ENCODE results near the gene CCSER1.
"Not testable (repeated sequence)": the region's sequence is repeated elsewhere in the genome, so short reads cannot be mapped to it uniquely, and the experiment has no call there.

The CCSER1 gene

GRCh38 chr4:90306810-90307209 lies 179.6 kb downstream of the CCSER1 start:
- DNase-seq: no peak

DNA sequence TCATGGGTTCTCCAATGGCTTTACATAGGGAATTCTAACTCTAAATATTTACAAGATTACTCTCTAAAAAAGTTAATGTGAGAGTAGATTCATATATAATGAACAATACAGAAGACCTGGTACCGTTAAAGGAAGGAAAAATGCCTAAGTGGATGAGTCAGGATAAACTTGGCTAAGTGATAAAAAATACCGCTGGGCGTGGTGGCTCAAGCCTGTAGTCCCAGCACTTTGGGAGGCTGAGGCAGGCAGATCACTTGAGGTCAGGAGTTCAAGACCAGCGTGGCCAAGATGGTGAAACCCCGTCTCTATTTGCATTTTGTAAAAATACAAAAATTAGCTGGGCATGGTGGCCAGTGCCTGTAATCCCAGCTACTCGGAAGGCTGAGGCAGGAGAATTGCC lies 189.9 kb downstream of the CCSER1 start:
- DNase-seq: not testable (repeated sequence)

DNA sequence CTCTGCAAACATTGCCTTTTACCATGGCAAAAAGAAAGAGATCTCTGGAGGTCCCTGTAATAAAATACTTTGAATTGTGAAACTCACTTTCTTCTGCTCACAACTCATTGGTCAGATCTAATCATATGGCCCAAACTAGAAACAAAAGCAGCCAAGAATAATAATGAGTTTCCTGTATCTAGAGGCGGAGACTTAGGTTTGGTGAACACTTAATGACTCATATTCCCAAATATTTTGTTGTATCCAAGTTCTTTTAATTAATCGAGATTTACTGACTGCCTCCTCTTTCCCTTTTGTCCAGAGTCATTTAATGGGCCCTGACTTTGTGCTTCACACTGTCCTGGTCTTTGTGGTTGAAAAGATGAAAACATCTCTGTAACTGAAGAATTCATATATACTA lies 190.6 kb downstream of the CCSER1 start:
- no peak for DNase-seq

DNA sequence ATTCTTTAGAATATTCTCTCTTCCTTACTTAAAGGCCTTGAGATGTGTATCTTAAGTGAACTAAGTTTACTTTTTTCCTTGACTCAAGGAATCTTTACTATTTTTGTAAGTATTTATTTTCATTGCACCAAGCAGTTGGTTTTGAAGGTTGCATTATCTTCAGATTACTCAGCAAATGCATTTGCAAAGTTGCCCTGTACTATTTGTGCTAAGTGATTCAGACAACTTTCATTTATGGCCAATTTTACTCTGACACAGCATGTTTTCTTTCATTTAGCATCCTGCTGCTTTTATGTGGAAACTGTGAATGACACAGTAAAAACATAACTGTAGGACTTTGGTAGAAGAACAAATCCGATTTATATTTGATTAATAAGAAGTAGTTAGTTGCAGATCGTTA lies 191.0 kb downstream of the CCSER1 start:
- no peak for DNase-seq

DNA sequence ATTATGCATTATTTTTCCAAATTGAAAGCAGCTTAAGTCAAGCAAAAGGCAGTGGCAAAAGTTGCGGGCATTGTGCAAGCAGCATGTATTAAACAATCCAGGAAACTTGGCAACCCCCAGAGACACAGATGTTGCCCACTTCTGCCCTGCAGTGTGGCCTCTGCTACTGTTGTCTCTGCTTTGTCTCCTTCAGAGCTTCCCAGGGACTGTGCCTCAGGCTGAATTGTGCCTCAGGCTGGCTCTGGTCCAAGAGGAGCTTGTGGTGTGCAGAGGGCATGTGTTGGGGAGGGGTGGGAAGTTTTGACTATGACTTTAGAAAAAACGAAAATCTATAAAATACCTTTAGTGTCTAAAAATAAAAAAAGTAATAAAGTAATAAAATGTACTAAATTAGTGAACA lies 201.4 kb downstream of the CCSER1 start:
- no peak for DNase-seq

DNA sequence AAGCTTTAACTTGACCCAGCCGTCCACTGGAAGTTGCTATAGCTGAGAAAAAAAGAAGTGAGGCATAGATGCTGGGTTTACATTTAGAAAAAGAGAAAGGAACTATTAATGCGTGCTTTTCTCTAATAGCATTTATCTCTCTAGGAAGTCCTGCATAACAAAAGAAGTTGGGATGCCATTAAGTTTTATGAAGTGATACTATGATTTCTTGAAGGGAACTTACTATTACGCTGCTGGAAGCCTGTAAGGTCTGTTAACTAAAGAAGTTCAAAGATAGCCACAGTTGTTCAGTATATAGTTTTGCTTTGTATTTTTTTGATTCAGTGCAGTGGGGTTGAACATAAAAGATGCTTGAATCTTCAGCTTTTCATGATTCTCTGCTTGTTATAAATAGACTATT lies 203.4 kb downstream of the CCSER1 start:
- no peak for DNase-seq

GRCh38 chr4:90345549-90346215 lies 218.5 kb downstream of the CCSER1 start:
- no peak for DNase-seq

- DNase-seq: no peak
Observed at GRCh38 chr4:90349636-90350035, 222.4 kb downstream of the CCSER1 start.

- no peak for DNase-seq
Observed at GRCh38 chr4:90357117-90357710, 230.0 kb downstream of the CCSER1 start.

DNA sequence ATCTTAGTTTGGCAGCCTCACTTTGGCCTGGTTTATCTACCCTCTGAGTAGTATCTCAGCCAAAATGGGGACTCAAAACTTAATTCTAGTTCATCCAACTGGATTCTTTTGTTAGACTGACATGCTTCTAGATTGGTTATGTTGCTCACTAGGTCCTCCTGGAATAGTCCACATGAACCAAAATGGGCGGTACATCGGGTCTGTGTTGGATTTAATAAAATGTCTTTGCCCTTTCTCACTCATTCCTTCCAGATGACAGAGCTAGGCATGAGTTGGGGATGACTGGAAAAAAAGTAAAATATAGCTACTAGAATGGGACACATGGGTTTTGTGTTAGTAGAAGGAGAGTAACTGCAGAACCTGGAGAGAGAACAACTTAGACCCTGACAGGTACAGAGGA lies 247.9 kb downstream of the CCSER1 start:
- DNase-seq: no peak

- no peak for DNase-seq
Observed at GRCh38 chr4:90393215-90393614, 266.0 kb downstream of the CCSER1 start.

- DNase-seq: no peak
Observed at GRCh38 chr4:90403781-90404180, 276.6 kb downstream of the CCSER1 start.

GRCh38 chr4:90407897-90408296 lies 280.7 kb downstream of the CCSER1 start:
- DNase-seq: not testable (repeated sequence)

DNA sequence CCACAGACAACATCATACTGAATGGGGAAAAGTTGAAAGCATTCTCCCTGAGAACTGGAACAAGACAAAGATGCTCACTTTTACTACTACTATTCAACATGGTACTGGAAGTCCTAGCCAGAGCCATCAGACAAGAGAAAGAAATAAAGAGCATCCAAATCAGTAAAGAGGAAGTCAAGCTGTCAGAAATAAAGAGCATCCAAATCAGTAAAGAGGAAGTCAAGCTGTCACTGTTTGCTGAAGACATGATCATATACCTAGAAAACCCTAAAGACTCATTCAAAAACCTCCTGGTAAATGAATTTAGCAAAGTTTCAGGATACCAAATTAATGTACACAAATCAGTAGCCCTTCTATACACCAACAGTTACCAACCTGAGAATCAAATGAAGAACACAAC lies 285.6 kb downstream of the CCSER1 start:
- not testable (repeated sequence) for DNase-seq

DNA sequence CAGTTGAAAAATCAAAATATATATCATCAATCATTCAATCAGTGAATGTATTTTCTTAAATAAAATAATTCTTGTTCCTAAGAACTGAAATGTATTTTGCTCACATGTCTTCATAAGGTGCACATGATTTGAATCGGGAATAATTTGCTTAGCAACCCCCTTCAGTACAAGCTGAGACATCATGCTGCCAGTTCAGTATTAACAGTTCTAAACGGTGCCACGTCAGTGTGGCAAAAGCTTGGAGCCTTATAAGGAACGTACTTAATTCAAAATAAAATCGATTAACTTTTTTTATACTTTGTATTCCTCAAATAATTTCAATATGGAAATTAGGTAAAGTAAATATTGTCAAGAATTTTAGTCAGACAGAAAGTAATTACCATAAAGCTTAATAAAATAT lies 287.9 kb downstream of the CCSER1 start:
- no peak for DNase-seq

GRCh38 chr4:90419124-90419711 lies 292.0 kb downstream of the CCSER1 start:
- no peak for DNase-seq

DNA sequence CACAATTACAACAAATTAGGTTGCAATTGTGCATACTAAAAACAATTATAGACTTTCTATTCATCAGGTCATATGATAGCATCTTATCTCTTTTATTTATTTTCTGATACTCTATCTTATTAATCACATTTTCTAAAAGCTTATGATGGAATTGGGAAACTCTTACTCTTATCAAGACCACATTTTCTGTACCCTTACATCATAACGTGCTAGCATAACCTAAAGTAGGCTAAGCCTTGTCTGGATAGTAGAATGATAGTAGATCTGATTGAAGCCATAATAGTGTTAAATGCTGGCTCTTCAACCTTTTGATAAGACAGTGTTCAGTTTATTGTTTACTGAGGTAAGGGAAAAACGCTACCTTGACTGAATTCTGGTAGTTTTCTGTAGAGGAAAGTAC lies 294.0 kb downstream of the CCSER1 start:
- DNase-seq: no peak

- DNase-seq: no peak
Observed at GRCh38 chr4:90425893-90426292, 298.7 kb downstream of the CCSER1 start.

DNA sequence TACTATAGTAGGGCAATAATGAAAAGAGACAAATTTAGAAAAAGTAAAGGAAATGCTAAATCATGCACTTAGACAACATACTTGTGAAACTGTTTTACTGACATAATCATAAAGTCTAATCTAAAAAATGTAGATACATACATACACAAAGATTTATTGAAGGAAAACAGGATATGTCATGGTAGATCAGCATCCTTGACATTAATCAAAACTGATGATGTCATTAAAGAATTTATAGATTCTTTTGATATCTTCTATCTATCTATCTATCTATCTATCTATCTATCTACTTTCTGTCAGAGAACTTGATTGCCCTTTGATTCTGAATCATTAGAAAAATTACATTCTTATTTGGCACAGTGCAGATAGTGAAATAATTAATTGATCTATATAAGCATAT lies 311.3 kb downstream of the CCSER1 start:
- DNase-seq: no peak

DNA sequence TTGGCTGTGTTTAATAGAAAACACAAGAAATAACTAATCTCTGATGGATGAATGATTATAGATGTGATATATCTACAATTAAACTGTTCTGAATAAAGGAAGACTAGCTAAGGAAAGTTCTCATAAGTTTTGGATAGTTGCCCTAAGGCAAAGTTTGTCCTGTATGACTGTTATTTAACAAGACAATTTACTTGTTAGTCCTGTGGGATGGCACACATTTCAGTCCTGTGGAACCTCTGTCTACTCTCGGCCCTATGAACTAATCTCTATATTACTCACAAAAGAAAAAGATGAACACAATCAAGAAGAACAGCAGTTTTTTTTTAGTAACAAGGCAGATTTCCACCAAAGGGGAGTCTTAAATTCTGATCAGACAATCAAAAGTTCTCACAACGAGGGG lies 314.6 kb downstream of the CCSER1 start:
- DNase-seq: no peak

DNA sequence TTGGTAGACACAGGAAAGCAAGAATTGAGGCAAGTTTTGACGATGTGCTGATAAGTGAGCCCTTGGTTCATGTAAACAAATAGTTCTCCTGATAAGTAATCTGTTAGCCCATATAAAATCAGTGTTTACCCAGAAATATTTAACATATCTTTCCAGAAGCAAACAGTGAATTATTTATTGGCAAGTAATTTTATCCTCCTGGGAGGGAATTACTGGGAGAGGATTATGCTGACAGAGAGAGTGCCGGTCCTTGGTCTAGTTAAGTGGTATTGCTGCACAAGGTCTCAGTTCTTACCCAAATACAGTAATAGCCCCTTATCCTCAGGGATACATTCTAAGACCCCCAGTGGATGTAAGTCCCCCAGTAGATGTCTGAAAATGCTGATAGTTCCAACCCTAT lies 315.4 kb downstream of the CCSER1 start:
- DNase-seq: no peak

GRCh38 chr4:90443231-90443630 lies 316.0 kb downstream of the CCSER1 start:
- DNase-seq: no peak

DNA sequence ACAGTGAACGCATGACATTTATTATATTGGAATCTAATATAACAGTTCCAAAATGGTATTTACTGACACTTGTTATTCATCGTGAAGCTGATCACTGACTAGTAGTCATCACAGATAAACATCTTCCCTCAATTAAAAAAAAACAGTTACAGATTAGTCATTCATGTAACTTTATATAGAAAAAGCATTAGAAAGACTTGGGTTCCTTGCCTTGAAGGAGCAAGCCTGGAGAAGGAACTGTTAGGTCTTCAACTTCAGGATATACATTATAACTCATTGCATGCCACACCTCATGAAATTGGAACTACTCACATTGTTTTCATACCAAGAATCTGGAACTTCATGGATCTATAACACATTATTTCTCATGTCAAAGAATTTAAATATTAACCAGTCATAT lies 317.7 kb downstream of the CCSER1 start:
- DNase-seq: no peak

DNA sequence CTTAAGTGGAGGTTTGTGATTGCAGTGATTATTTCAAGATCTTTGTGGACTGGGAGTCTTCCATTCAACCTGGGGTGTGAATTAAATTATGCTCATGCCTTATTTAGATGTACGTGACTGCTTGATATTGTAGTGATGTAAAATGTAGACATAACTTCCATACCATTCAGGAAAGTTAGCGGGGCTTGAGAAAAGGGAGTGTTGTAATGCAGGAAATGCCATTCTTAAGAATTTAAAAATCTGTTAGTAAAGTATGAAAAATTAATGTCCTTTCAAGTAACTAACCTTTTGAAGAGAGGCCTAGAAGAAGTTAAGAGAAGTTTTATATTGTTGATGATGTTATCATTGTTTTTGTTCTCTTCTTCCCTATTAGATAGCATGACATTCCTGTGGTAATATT lies 318.2 kb downstream of the CCSER1 start:
- no peak for DNase-seq

- DNase-seq: no peak
Observed at GRCh38 chr4:90449626-90450025, 322.4 kb downstream of the CCSER1 start.
